ENCODE data around the gene MMP25. TPM values are rescaled to one million over a fixed set of nuclear protein-coding genes. Genes with fewer than 3 reads are reported as not detected.

The MMP25 gene
- total and polyA plus RNA-seq, 9 of the 15 experiments (the other 6 are each of a cell fraction or from before 2014, with no cell fraction given): 0.03 to 0.04 TPM; not detected in 7

GRCh38 chr16:3022208-3022683 lies 24.1 kb upstream of the MMP25 start (continued):
- TF ChIP-seq ZBTB11 (CRISPR knock-in tag; IDR thresholded peaks at IDR 0.05) (no peak), NUFIP1 (IDR thresholded peaks at IDR 0.05; ENCODE audit: partially characterized antibody) (no peak), ATF1 (CRISPR knock-in tag; IDR thresholded peaks at IDR 0.05) (no peak), ATF1 (tag; IDR thresholded peaks at IDR 0.05) (no peak), RAD21 (CRISPR knock-in tag; conservative IDR thresholded peaks at IDR 0.05 in 1 of 2, IDR thresholded peaks at IDR 0.05 in 1 of 2) (no peak), THRAP3 (IDR thresholded peaks at IDR 0.05; ENCODE audit: borderline replicate concordance) (no peak), CC2D1A (IDR thresholded peaks at IDR 0.05) (no peak), FIP1L1 (IDR thresholded peaks at IDR 0.05; ENCODE audit: low read depth, low read length, poor library complexity, severe bottlenecking) (no peak), NFE2 (IDR thresholded peaks at IDR 0.05; ENCODE audit: low read depth) (peak; percentile 54), GATA2 (CRISPR knock-in tag; IDR thresholded peaks at IDR 0.05) (no peak), KDM4B (IDR thresholded peaks at IDR 0.05; ENCODE audit: borderline replicate concordance in 2 of 2, low read depth in 1 of 2) (no peak), MYNN (IDR thresholded peaks at IDR 0.05) (no peak), MYNN (CRISPR knock-in tag; IDR thresholded peaks at IDR 0.05) (no peak), MEF2D (tag; conservative IDR thresholded peaks at IDR 0.05; ENCODE audit: low read depth) (no peak), TARDBP (IDR thresholded peaks at IDR 0.05) (no peak), HOMEZ (CRISPR knock-in tag; IDR thresholded peaks at IDR 0.05) (no peak), ZNF766 (CRISPR knock-in tag; conservative IDR thresholded peaks at IDR 0.05) (no peak), RCOR1 (IDR thresholded peaks at IDR 0.05; ENCODE audit: borderline replicate concordance in 1 of 2, low read depth in 2 of 2, low read length in 2 of 2) (0 out of 4 replicates have a peak, but pooled peaks of 1 of the 2 experiments have one; percentile 46), EGR1 (conservative IDR thresholded peaks at IDR 0.05) (peak; percentile 97), NR4A1 (CRISPR knock-in tag; IDR thresholded peaks at IDR 0.05) (no peak), NR4A1 (tag; IDR thresholded peaks at IDR 0.05) (no peak), THRB (CRISPR knock-in tag; conservative IDR thresholded peaks at IDR 0.05) (no peak), SRSF3 (IDR thresholded peaks at IDR 0.05; ENCODE audit: insufficient read depth, low read length) (no peak), BRF1 (IDR thresholded peaks at IDR 0.05; ENCODE audit: borderline replicate concordance, extremely low read depth, insufficient read length) (no peak)

Measured in K562 (cell line).